Activated CD8-positive, alpha-beta T cell treated with anti-CD3 and anti-CD28 coated beads for 36 hours (primary cell): Measurements from ENCODE around the gene FAAP24. TPM values are rescaled to one million over a fixed set of nuclear protein-coding genes. Genes with fewer than 3 reads are reported as not detected.
"Not testable (repeated sequence)": the region's sequence is repeated elsewhere in the genome, so short reads cannot be mapped to it uniquely, and the experiment has no call there.

Source experiments
- ATAC-seq: fragments of 200-7000 bp; cut with Tn5 transposase; one replicate; pipeline ENCODE4 v1.10.0; 2021; ENCODE audit warnings: mild to moderate bottlenecking, moderate library complexity
- CTCF ChIA-PET: fragments of 350-600 bp; sonication (Branson Sonifier 250); formaldehyde crosslinking; loops from one replicate; lab custom pipeline; 2021; ENCODE audit warnings: antibody characterized with exemption; lab: Charles Lee
- POLR2A ChIA-PET: fragments of 350-600 bp; sonication (Branson Sonifier 250); formaldehyde crosslinking; loops from one replicate; lab custom pipeline; 2021; ENCODE audit warnings: antibody characterized with exemption; lab: Charles Lee
- DNase-seq: peaks from one replicate; pipeline ENCODE4 v3.0.0-alpha.2; 2020
- H3K27ac Mint-ChIP-seq: one replicate; pipeline ENCODE4 v1.8.0; 2021; ENCODE audit warnings: mild to moderate bottlenecking, mixed read lengths
- H3K27me3 Mint-ChIP-seq: one replicate; pipeline ENCODE4 v1.8.0; 2021; ENCODE audit warnings: mixed read lengths
- H3K36me3 Mint-ChIP-seq: one replicate; pipeline ENCODE4 v1.8.0; 2021; ENCODE audit warnings: low read depth, mixed read lengths
- H3K4me1 Mint-ChIP-seq: one replicate; pipeline ENCODE4 v1.8.0; 2021; ENCODE audit warnings: low read depth, mixed read lengths
- H3K4me3 Mint-ChIP-seq: one replicate; pipeline ENCODE4 v1.8.0; 2021; ENCODE audit warnings: mild to moderate bottlenecking, moderate library complexity, mixed read lengths
- H3K9me3 Mint-ChIP-seq: one replicate; pipeline ENCODE4 v1.8.0; 2021; ENCODE audit warnings: mixed read lengths
- CTCF ChIP-seq: fragments of 200-600 bp; IDR thresholded peaks from one replicate; pipeline ENCODE4 v1.8.0; 2022; ENCODE audit warnings: antibody characterized with exemption, mild to moderate bottlenecking
- intact Hi-C: fragments of 100-400 bp; cut with micrococcal nuclease; formaldehyde crosslinking; loops from one replicate; pipeline ENCODE4 v1.10.0; 2022
- total RNA-seq, 2 experiments: library from RNA; stranded (reverse); gene quantifications; one replicate each; pipeline ENCODE4 v1.2.3, GENCODE V29; 2021

FAAP24 gene
- total RNA-seq, 2 experiments from 2014 or later = 6.7 to 8.2 TPM

DNA sequence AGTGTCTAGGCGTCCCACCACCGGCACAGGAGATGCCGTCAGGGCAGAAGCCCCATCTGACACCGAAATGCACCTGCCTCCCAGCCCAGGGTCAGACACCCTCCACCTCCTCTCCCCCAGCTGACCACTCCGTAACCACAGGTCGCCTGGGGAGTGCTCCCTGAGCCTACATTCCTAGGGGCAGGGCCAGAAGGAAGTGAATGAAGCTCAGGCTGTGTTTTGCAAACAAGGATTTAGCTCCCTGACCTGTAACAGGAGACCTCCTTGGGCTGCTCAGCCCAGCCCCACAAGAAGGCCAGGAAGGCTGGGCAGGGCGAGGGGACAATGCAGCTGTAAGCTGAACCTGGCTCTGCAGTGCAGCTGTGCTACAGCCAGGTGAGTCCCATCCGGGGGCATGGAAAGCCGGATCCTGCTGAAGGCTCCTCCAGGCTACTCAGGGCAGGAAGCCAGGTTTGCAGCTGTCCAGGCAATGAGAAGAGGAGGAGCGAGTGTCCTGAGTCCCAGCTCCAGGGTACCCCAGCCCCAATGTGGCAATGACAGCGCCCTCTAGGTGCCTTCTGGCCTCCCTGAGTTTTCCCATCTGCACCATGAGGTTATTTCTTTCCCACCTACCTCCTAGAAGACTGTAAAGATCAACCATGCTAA lies 50.6 kb downstream of the FAAP24 start:
- Mint-ChIP-seq H3K27me3 (no peaks in the 10 kb centered on the region), H3K9me3 (no peaks in the 10 kb centered on the region), H3K4me1 (no peaks in the 10 kb centered on the region), H3K36me3 (peaks cover 3% of the 10 kb centered on the region), H3K4me3 (no peak overlapping the region), H3K27ac (no peak overlapping the region)
- intact Hi-C loops = no loop called here
- ChIA-PET CTCF (no interaction called here), POLR2A (no interaction called here)
- no peak for TF ChIP-seq CTCF
- no peak for ATAC-seq
- no peak for DNase-seq

- peaks cover 4% of the 10 kb centered on the region for H3K9me3 Mint-ChIP-seq
- peaks cover 5% of the 10 kb centered on the region for H3K36me3 Mint-ChIP-seq
- no peak overlapping the region for H3K27ac Mint-ChIP-seq
- intact Hi-C loops = no loop called here
- no peak for DNase-seq
- no peaks in the 10 kb centered on the region for H3K27me3 Mint-ChIP-seq
- no peak for ATAC-seq
- no peaks in the 10 kb centered on the region for H3K4me1 Mint-ChIP-seq
- TF ChIP-seq CTCF = no peak
- H3K4me3 Mint-ChIP-seq = no peak overlapping the region
- POLR2A ChIA-PET = no interaction called here
- CTCF ChIA-PET = interaction anchor here (0.8 kb wide), 1 partner anchor 8 kb away, joined by 3 read pairs; no protein-coding TSS in a partner anchor
Measured at GRCh38 chr19:33024398-33024797, 52.4 kb downstream of the FAAP24 start.

DNA sequence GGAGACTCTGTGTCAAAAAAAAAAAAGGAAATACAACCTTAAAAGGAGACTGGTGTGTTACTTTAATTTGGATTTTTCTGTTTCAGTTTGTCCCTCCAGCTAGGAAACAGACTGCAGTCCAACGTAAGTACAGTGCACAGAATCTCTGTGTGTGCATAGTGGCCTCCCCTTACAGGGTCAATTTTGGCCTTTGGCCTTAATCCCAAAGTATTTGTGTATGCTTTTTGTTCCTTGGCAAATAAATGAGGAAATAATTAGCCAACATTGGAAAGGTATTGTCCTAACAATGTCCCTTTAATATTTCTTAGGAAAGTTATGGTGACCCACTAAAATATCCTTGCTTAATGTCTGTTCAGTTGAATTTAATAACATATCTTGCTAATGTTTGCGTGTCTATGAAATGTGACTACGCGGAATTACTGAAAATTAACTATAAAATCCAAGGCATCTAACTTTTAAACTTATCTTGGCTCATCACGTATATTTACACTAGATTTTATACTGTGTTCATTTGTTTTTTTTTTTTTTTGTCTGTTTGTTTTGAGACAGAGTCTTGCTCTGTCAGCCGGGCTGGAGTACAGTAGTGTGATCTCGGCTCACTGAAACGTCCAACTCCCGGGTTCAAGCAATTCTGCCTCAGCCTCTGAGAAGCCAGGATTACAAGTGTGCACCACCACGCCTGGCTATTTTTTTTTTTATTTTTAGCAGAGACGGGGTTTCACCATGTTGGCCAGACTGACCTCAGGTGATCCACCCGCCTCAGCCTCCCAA lies 53.6 kb downstream of the FAAP24 start:
- H3K36me3 Mint-ChIP-seq, H3K4me3 Mint-ChIP-seq, CTCF ChIA-PET, intact Hi-C loops, ATAC-seq, DNase-seq, H3K27ac Mint-ChIP-seq, H3K27me3 Mint-ChIP-seq, POLR2A ChIA-PET, H3K4me1 Mint-ChIP-seq, H3K9me3 Mint-ChIP-seq: not testable (repeated sequence)

DNA sequence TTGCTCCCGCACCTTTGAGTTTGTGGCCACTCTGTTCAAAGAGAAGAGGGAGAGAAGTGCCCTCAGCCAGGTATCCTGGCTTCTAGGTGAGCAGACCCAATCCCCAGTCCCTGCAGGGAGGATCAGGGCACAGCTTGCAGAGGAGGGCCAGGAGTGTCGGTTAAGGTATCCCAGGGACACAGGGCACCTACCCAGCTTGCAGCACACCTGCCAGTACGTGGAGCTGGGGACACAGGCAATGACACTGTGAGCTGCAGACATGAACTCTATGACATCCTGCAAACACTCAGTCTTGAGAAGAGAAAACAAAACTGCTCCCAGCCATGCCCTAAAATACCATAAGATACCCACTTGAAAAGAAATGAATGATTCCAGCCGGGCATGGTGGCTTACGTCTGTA lies 54.6 kb downstream of the FAAP24 start:
- H3K27ac Mint-ChIP-seq, intact Hi-C loops, DNase-seq, H3K4me1 Mint-ChIP-seq, ATAC-seq, H3K9me3 Mint-ChIP-seq, CTCF ChIA-PET, H3K4me3 Mint-ChIP-seq, H3K36me3 Mint-ChIP-seq, H3K27me3 Mint-ChIP-seq: not testable (repeated sequence)
- POLR2A ChIA-PET = interaction anchor here (0.7 kb wide), 1 partner anchor 10 kb away, joined by 3 read pairs; no protein-coding TSS in a partner anchor

Other genes with a start within 250 kb of the FAAP24 start
- gene SLC7A9, start 102.5 kb upstream of the FAAP24 start, total RNA-seq = not detected
- 10 to 100 TPM; 10.3 to 12.1 TPM for gene CEP89, start 284 bp upstream of the FAAP24 start, total RNA-seq
- 1 to 10 TPM; 4.9 to 5.3 TPM for gene RHPN2, start 92.6 kb downstream of the FAAP24 start, total RNA-seq
- gene GPATCH1, start 108.9 kb downstream of the FAAP24 start, total RNA-seq = 1 to 10 TPM; 8.7 to 9.6 TPM
- not detected for gene WDR88, start 159.9 kb downstream of the FAAP24 start, total RNA-seq
- under 1 TPM; 0.27 to 0.31 TPM for gene LRP3, start 222.1 kb downstream of the FAAP24 start, total RNA-seq